Dermis microvascular lymphatic vessel endothelial cell (primary cell): ENCODE results near the gene TIRAP. TPM values are rescaled to one million over a fixed set of nuclear protein-coding genes. Genes with fewer than 3 reads are reported as not detected.

Experiments used
- DNase-seq, 2 donors: peaks; one replicate each; pipeline versions ENCODE4 v3.0.0 to v3.0.0-alpha.2; 2010; ENCODE audit warnings: low read depth in 2 of 2
- total RNA-seq: library from RNA; depleted of rRNA; stranded (reverse); fragments of >200 nt; gene quantifications from 2 replicates; pipeline ENCODE4 v1.2.1, GENCODE V29; 2014

The TIRAP gene
- total RNA-seq, 1 donor from 2014 or later, result 4.7 TPM

- no peak for DNase-seq
Measured at GRCh38 chr11:126322996-126323395, 40.1 kb downstream of the TIRAP start.

- no peak for DNase-seq
Measured at GRCh38 chr11:126327281-126328000, 44.5 kb downstream of the TIRAP start.

- DNase-seq, result no peak
Measured at GRCh38 chr11:126328001-126328390, 45.1 kb downstream of the TIRAP start.

- DNase-seq, result no peak
Measured at GRCh38 chr11:126328444-126328843, 45.6 kb downstream of the TIRAP start.

GRCh38 chr11:126328938-126329643, 46.2 kb downstream of the TIRAP start:
- DNase-seq, result no peak

- no peak for DNase-seq
Measured at GRCh38 chr11:126329644-126330211, 46.8 kb downstream of the TIRAP start.

- DNase-seq, result no peak
Measured at GRCh38 chr11:126331286-126331685, 48.4 kb downstream of the TIRAP start.

GRCh38 chr11:126332221-126332711, 49.4 kb downstream of the TIRAP start:
- peak in 1 of 2 donors; percentile 43 for DNase-seq

- no peak for DNase-seq
Measured at GRCh38 chr11:126333142-126333541, 50.2 kb downstream of the TIRAP start.

- peak in 1 of 2 donors; percentile 34 for DNase-seq
Measured at GRCh38 chr11:126334659-126335462, 52.0 kb downstream of the TIRAP start.

GRCh38 chr11:126335463-126335760, 52.5 kb downstream of the TIRAP start:
- DNase-seq, result no peak

GRCh38 chr11:126336138-126336541, 53.2 kb downstream of the TIRAP start:
- peak; percentile 65 to 74 for DNase-seq

- DNase-seq, result peak; percentile 64 to 72
Measured at GRCh38 chr11:126336671-126337101, 53.8 kb downstream of the TIRAP start.

- no peak for DNase-seq
Measured at GRCh38 chr11:126337126-126337473, 54.2 kb downstream of the TIRAP start.

- DNase-seq, result no peak
Measured at GRCh38 chr11:126337474-126338241, 54.8 kb downstream of the TIRAP start.

GRCh38 chr11:126338346-126339055, 55.6 kb downstream of the TIRAP start:
- DNase-seq, result no peak

GRCh38 chr11:126339073-126339862, 56.4 kb downstream of the TIRAP start:
- DNase-seq, result no peak

GRCh38 chr11:126339863-126340434, 57.1 kb downstream of the TIRAP start:
- DNase-seq, result no peak

GRCh38 chr11:126340960-126341606, 58.2 kb downstream of the TIRAP start:
- no peak for DNase-seq
